HG02884 (cell line): ENCODE measurements around the gene ZNF534.
"Not testable (repeated sequence)": the region's sequence is repeated elsewhere in the genome, so short reads cannot be mapped to it uniquely, and the experiment has no call there.

ENCODE experiments used
- ATAC-seq: cut with Tn5 transposase; IDR thresholded peaks from one replicate; pipeline ENCODE4 v1.9.1; 2021; ENCODE audit warnings: mild to moderate bottlenecking, moderate library complexity; ENCODE audit not compliant: unreplicated experiment

Gene ZNF534

DNA sequence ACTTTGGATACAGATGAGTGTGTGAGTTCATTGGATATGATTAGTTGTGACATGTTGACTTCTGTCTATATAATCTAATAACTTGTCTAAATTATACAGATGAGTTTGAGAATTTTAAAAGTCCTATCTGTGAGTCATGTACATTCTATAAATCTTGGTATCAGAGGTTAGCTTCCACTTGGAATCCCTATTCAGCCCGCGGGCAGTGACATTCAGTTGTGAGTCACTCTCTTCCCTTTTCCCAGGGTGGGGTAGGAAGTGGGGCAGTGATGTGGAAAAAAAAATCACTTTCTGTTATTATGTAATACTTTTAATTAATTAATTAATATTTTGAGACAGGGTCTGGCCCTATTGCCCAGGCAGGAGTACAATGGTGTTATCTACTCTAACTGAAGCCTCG lies 65.6 kb downstream of the ZNF534 start:
- no peak for ATAC-seq

DNA sequence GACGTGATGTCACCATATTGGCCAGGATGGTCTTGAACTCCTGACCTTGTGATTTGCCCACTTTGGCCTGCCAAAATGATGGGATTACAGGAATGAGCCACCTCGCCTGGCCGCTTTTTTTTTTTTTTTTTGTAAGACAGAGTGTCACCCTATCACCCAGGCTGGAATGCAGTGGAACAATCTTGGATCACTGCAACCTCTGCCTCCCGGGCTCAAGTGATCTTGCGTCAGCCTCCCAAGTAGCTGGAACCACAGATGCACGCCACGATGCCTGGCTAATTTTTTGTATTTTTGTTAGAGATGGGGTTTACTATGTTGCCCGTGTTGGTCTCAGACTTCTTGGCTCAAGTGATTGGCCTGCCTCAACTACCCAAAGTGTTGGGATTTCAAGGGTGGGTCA lies 69.6 kb downstream of the ZNF534 start:
- no peak for ATAC-seq

DNA sequence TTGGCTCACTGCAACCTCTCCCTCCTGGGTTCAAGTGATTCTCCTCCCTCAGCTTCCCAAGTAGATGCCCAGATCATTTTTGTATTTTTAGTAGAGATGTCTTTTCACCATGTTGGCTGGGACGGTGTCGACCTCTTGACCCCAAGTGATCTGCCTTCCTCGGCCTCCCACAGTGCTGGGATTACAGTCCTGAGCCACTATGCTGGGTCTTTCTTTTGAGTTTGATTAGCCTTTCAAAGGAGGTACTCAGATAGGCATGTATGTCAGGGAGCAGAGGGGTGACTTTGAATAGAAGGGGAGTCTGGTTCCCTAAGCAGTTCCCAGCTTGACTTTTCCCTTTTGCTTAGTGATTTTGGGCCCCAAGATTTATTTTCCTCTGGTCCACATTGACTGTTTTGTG lies 71.5 kb downstream of the ZNF534 start:
- not testable (repeated sequence) for ATAC-seq

DNA sequence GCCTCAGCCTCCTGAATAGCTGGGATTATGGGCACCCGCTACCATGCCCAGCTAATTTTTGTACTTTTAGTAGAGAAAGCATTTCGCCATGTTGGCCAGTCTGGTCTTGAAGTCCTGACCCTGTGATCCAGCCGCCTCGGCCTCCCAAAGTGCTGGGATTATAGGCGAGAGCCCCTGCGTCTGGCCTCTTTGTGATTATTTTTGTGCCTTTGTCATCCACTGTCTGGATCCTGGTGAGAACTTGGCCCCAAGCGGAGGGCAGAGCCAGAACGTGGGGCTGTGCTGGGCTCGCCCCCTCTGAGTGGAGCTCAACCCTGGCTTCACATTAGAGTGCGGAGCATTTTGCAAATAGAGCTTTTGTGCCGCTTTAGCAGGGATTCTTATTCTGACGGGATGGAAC lies 72.0 kb downstream of the ZNF534 start:
- ATAC-seq: not testable (repeated sequence)
